Measurements from ENCODE around the gene VWF.

VWF gene

GRCh38 chr12:5973461-5974115, 150.9 kb downstream of the VWF start:
- DNase-seq, result no peak

GRCh38 chr12:5972387-5972786, 152.1 kb downstream of the VWF start:
- no peak for DNase-seq

GRCh38 chr12:5971194-5971850, 153.1 kb downstream of the VWF start:
- no peak for DNase-seq

- DNase-seq, result no peak
Observed at GRCh38 chr12:5969974-5970690, 154.3 kb downstream of the VWF start.

- no peak for DNase-seq
Observed at GRCh38 chr12:5969156-5969973, 155.1 kb downstream of the VWF start.

GRCh38 chr12:5967645-5968415, 156.6 kb downstream of the VWF start:
- no peak for DNase-seq

GRCh38 chr12:5966486-5967095, 157.9 kb downstream of the VWF start:
- DNase-seq, result no peak

- DNase-seq, result peak; percentile 2 to 22
Observed at GRCh38 chr12:5965950-5966383, 158.5 kb downstream of the VWF start.

- no peak for DNase-seq
Observed at GRCh38 chr12:5964913-5965900, 159.3 kb downstream of the VWF start.

GRCh38 chr12:5963515-5963914, 161.0 kb downstream of the VWF start:
- DNase-seq, result no peak

GRCh38 chr12:5960783-5961182, 163.7 kb downstream of the VWF start:
- DNase-seq, result no peak

GRCh38 chr12:5956987-5957386, 167.5 kb downstream of the VWF start:
- DNase-seq, result no peak

- no peak for DNase-seq
Observed at GRCh38 chr12:5954661-5955060, 169.8 kb downstream of the VWF start.

GRCh38 chr12:5953835-5954586, 170.5 kb downstream of the VWF start:
- DNase-seq, result no peak

GRCh38 chr12:5952031-5952430, 172.4 kb downstream of the VWF start:
- no peak for DNase-seq

GRCh38 chr12:5948696-5949095, 175.8 kb downstream of the VWF start:
- no peak for DNase-seq

GRCh38 chr12:5947006-5947405, 177.5 kb downstream of the VWF start:
- DNase-seq, result no peak

- no peak for DNase-seq
Observed at GRCh38 chr12:5946388-5946787, 178.1 kb downstream of the VWF start.

GRCh38 chr12:5945071-5946008, 179.1 kb downstream of the VWF start, which contains the start of gene ANO2:
Gene ANO2, minus strand, starts transcription at chr12:5945259. Its CDS starts 42 bp downstream, at chr12:5945217.
- no peak for DNase-seq
